Glutamatergic neuron (in vitro differentiated cells): ENCODE data around the gene NEK9. TPM values are rescaled to one million over a fixed set of nuclear protein-coding genes. Genes with fewer than 3 reads are reported as not detected.

Experiments
- DNase-seq: peaks from one replicate; pipeline ENCODE4 v3.0.0; 2022
- H3K27ac Mint-ChIP-seq: one replicate; pipeline ENCODE4 v1.8.0; 2020; ENCODE audit warnings: mild to moderate bottlenecking, mixed read lengths, inconsistent platforms; ENCODE audit not compliant: unreplicated experiment
- H3K27me3 Mint-ChIP-seq: one replicate; pipeline ENCODE4 v1.8.0; 2020; ENCODE audit warnings: mild to moderate bottlenecking, moderate library complexity, mixed read lengths, inconsistent platforms; ENCODE audit not compliant: unreplicated experiment
- H3K36me3 Mint-ChIP-seq: one replicate; pipeline ENCODE4 v1.8.0; 2020; ENCODE audit warnings: mild to moderate bottlenecking, mixed read lengths, inconsistent platforms; ENCODE audit not compliant: unreplicated experiment
- H3K4me1 Mint-ChIP-seq: one replicate; pipeline ENCODE4 v1.8.0; 2020; ENCODE audit warnings: mild to moderate bottlenecking, low read depth, mixed read lengths, inconsistent platforms; ENCODE audit not compliant: unreplicated experiment
- H3K4me3 Mint-ChIP-seq: one replicate; pipeline ENCODE4 v1.8.0; 2020; ENCODE audit warnings: mild to moderate bottlenecking, mixed read lengths, inconsistent platforms; ENCODE audit not compliant: unreplicated experiment
- H3K9me3 Mint-ChIP-seq: one replicate; pipeline ENCODE4 v1.8.0; 2020; ENCODE audit warnings: mild to moderate bottlenecking, moderate library complexity, mixed read lengths, inconsistent platforms; ENCODE audit not compliant: unreplicated experiment
- CTCF ChIP-seq: fragments of 200-600 bp; sonication (generic); IDR thresholded peaks from one replicate; pipeline ENCODE4 v1.5.0; 2021; ENCODE audit not compliant: partially characterized antibody, unreplicated experiment
- long read RNA-seq: library from polyadenylated mRNA; unstranded; transcript quantifications from one replicate; pipeline ENCODE4 v2.0.0, GENCODE V29; 2020; ENCODE audit not compliant: unreplicated experiment
- total RNA-seq: library from RNA; stranded (reverse); fragmentation: NEBNext Ultra II Directional; extraction: Animal tissue kit (Norgen Biotek cat#: 25700); gene quantifications from one replicate; pipeline ENCODE4 v1.2.1, GENCODE V29; 2021; ENCODE audit not compliant: unreplicated experiment

Gene NEK9
- total RNA-seq = 50.7 TPM
- long read RNA-seq, partial matches to known transcripts = 0 of 4 reads
- long read RNA-seq, other reads (novel, unspliced or antisense) = 4 of 4 reads

GRCh38 chr14:75126679-75127473, at the start of gene NEK9:
Gene NEK9, minus strand, starts transcription at chr14:75127048. Its CDS starts 127 bp downstream, at chr14:75126921.
- Mint-ChIP-seq H3K4me1 (peaks cover 9% of the 10 kb centered on the region), H3K9me3 (no peaks in the 10 kb centered on the region), H3K27me3 (peaks cover 4% of the 10 kb centered on the region), H3K36me3 (no peaks in the 10 kb centered on the region), H3K27ac (peak within 1 kb of the TSS; percentile 95), H3K4me3 (peak within 1 kb of the TSS; percentile 94)
- peak; percentile 92 for DNase-seq
- TF ChIP-seq CTCF = no peak

GRCh38 chr14:75176142-75176820, 49.4 kb upstream of the NEK9 start, which contains the start of gene TMED10:
Gene TMED10, minus strand, starts transcription at chr14:75176612. Its CDS starts 33 bp downstream, at chr14:75176579.
- Mint-ChIP-seq H3K9me3 (no peaks in the 10 kb centered on the region), H3K4me3 (peak within 1 kb of the TSS; percentile 88), H3K4me1 (peaks cover 5% of the 10 kb centered on the region), H3K27ac (peak within 1 kb of the TSS; percentile 97), H3K27me3 (no peaks in the 10 kb centered on the region), H3K36me3 (no peaks in the 10 kb centered on the region)
- no peak for TF ChIP-seq CTCF
- DNase-seq = peak; percentile 92

- Mint-ChIP-seq H3K9me3 (no peaks in the 10 kb centered on the region), H3K27ac (peak overlapping the region; percentile 72)
Measured at GRCh38 chr14:75175677-75176141, 48.9 kb upstream of the NEK9 start.

GRCh38 chr14:75174066-75174465, 47.2 kb upstream of the NEK9 start:
- Mint-ChIP-seq H3K36me3 (no peaks in the 10 kb centered on the region), H3K4me3 (peak overlapping the region; percentile 57), H3K9me3 (no peaks in the 10 kb centered on the region), H3K4me1 (peaks cover 5% of the 10 kb centered on the region), H3K27me3 (no peaks in the 10 kb centered on the region), H3K27ac (no peak overlapping the region)
- TF ChIP-seq CTCF = no peak
- no peak for DNase-seq

More at GRCh38 chr14:75175677-75176141, 48.9 kb upstream of the NEK9 start:
- no peaks in the 10 kb centered on the region for H3K27me3 Mint-ChIP-seq
- TF ChIP-seq CTCF = no peak
- H3K4me1 Mint-ChIP-seq = peaks cover 5% of the 10 kb centered on the region
- H3K36me3 Mint-ChIP-seq = no peaks in the 10 kb centered on the region
- peak overlapping the region; percentile 88 for H3K4me3 Mint-ChIP-seq
- no peak for DNase-seq
